PC-9 (cell line): ENCODE results near the gene HPSE. TPM values are rescaled to one million over a fixed set of nuclear protein-coding genes. Genes with fewer than 3 reads are reported as not detected.

ENCODE experiments used
- BruUV-seq: library from RNA; stranded (reverse); fragments of 400-500 nt; replicated peaks from 2 replicates; lab custom pipeline; 2021; lab: Mats Ljungman, UMichigan
- CTCF ChIA-PET: fragments of 300-600 bp; sonication (Branson Sonifier 250); formaldehyde crosslinking; loops from one replicate; lab custom pipeline; 2022; ENCODE audit warnings: antibody characterized with exemption; lab: Charles Lee
- POLR2A ChIA-PET: fragments of 300-600 bp; sonication (Branson Sonifier 250); formaldehyde crosslinking; loops from one replicate; lab custom pipeline; 2022; ENCODE audit warnings: antibody characterized with exemption; ENCODE audit not compliant: unreplicated experiment; lab: Charles Lee
- DNase-seq, 2 experiments: peaks; one replicate each; pipeline versions ENCODE4 v3.0.0 to v3.0.0-alpha.2; 2015 to 2022; ENCODE audit warnings: mixed read lengths in 1 of 2
- H2AFZ ChIP-seq: fragments of 200-600 bp; sonication (generic); 2 replicates; pipeline ENCODE4 v1.8.1; 2017; ENCODE audit warnings: antibody characterized with exemption
- H3F3A ChIP-seq: fragments of 200-600 bp; sonication (generic); 2 replicates; pipeline ENCODE4 v1.8.1; 2017; ENCODE audit warnings: antibody characterized with exemption, mild to moderate bottlenecking, low read depth; ENCODE audit not compliant: insufficient read depth
- H3K27ac ChIP-seq: fragments of 200-600 bp; sonication (generic); 2 replicates; pipeline ENCODE4 v1.6.1; 2016; ENCODE audit warnings: mixed run types
- H3K27me3 ChIP-seq: fragments of 200-600 bp; sonication (generic); 2 replicates; pipeline ENCODE4 v1.6.1; 2016; ENCODE audit warnings: low read depth, mixed run types; ENCODE audit not compliant: insufficient read depth
- H3K36me3 ChIP-seq: fragments of 200-600 bp; sonication (generic); 2 replicates; pipeline ENCODE4 v1.6.1; 2016; ENCODE audit warnings: low read depth, mixed run types
- H3K4me1 ChIP-seq: fragments of 200-600 bp; sonication (generic); replicated peaks from 2 replicates; pipeline ENCODE4 v1.6.1; 2016; ENCODE audit warnings: mixed run types; ENCODE audit not compliant: insufficient read depth
- H3K4me2 ChIP-seq: fragments of 200-600 bp; sonication (generic); 2 replicates; pipeline ENCODE4 v1.6.1; 2017; ENCODE audit warnings: mixed run types
- H3K4me3 ChIP-seq: fragments of 200-600 bp; sonication (generic); 2 replicates; pipeline ENCODE4 v1.6.1; 2016; ENCODE audit warnings: mixed run types
- H3K79me2 ChIP-seq: fragments of 200-600 bp; sonication (generic); 2 replicates; pipeline ENCODE4 v1.6.1; 2017; ENCODE audit warnings: low read depth, mixed run types
- H3K9me2 ChIP-seq: fragments of 200-600 bp; sonication (generic); 2 replicates; pipeline ENCODE4 v1.8.1; 2017; ENCODE audit warnings: mild to moderate bottlenecking; ENCODE audit not compliant: insufficient read depth
- H3K9me3 ChIP-seq: fragments of 200-600 bp; sonication (generic); 2 replicates; pipeline ENCODE4 v1.8.1; 2016; ENCODE audit warnings: low read depth; ENCODE audit not compliant: insufficient read depth
- H4K20me1 ChIP-seq: fragments of 200-600 bp; sonication (generic); 2 replicates; pipeline ENCODE4 v1.8.1; 2017; ENCODE audit not compliant: insufficient read depth
- CTCF ChIP-seq: fragments of 200-600 bp; sonication (generic); conservative IDR thresholded peaks from 2 replicates; pipeline ENCODE4 v1.6.1; 2017; ENCODE audit warnings: mixed run types, antibody characterized with exemption, mild to moderate bottlenecking, moderate library complexity
- EZH2 ChIP-seq: fragments of 200-600 bp; sonication (generic); IDR thresholded peaks from 2 replicates; pipeline ENCODE4 v1.8.0; 2017; ENCODE audit warnings: antibody characterized with exemption, low read depth
- intact Hi-C: fragments of 100-400 bp; cut with micrococcal nuclease; formaldehyde crosslinking; loops from one replicate; pipeline ENCODE4 v1.10.0; 2022; ENCODE audit not compliant: unreplicated experiment
- total RNA-seq: library from RNA; stranded (reverse); gene quantifications from 2 replicates; pipeline ENCODE4 v1.2.3, GENCODE V29; 2021

HPSE gene
- total RNA-seq, 1 experiment from 2014 or later: 4.4 TPM

GRCh38 chr4:83283181-83283580 lies 51.5 kb downstream of the HPSE start:
- Histone ChIP-seq H3K79me2 (peaks cover 33% of the 10 kb centered on the region), H3K36me3 (no peaks in the 10 kb centered on the region), H3K4me1 (peaks cover 24% of the 10 kb centered on the region), H3K4me2 (peak overlapping the region; percentile 78), H3K9me3 (no peaks in the 10 kb centered on the region), H3K27me3 (no peaks in the 10 kb centered on the region), H3K4me3 (peak overlapping the region; percentile 60; the same call in 1 of the 2 replicates), H4K20me1 (no peaks in the 10 kb centered on the region), H3F3A (0 out of 2 replicates have a peak, but pooled peaks cover 8% of the 10 kb centered on the region), H3K27ac (no peak overlapping the region), H2AFZ (no peak overlapping the region), H3K9me2 (no peaks in the 10 kb centered on the region)
- intact Hi-C loops: loop anchor here (5.0 kb wide), 2 partner anchors 359 to 386 kb away; no protein-coding TSS in a partner anchor
- DNase-seq: no peak
- BruUV-seq: no TSS peak
- ChIA-PET POLR2A (interaction anchor here (0.6 kb wide), 1 partner anchor 248 kb away, joined by 3 read pairs; the partner anchor contains the start of gene COPS4), CTCF (interaction anchor here (0.7 to 1.2 kb wide), 2 partner anchors 341 to 431 kb away, joined by 3 to 5 read pairs; no protein-coding TSS in a partner anchor)
- TF ChIP-seq EZH2 (no peak), CTCF (no peak)

GRCh38 chr4:83282049-83282535 lies 52.6 kb downstream of the HPSE start:
- no peaks in the 10 kb centered on the region for H4K20me1 ChIP-seq
- 0 out of 2 replicates have a peak overlapping the region, but pooled peaks have one; percentile 25 for H3K4me3 ChIP-seq
- no peaks in the 10 kb centered on the region for H3K27me3 ChIP-seq
- ChIA-PET CTCF (interaction anchor here (0.6 to 0.8 kb wide), 4 partner anchors 31 to 351 kb away, joined by 3 to 5 read pairs (median 3); partner anchors contain the start of gene COPS4), POLR2A (interaction anchor here (0.5 to 0.7 kb wide), 2 partner anchors 224 to 937 kb away, joined by 3 to 5 read pairs; no protein-coding TSS in a partner anchor)
- BruUV-seq: no TSS peak
- no peaks in the 10 kb centered on the region for H3K9me3 ChIP-seq
- intact Hi-C loops: loop anchor here (5.0 kb wide), 2 partner anchors 360 to 385 kb away; no protein-coding TSS in a partner anchor
- no peak overlapping the region for H2AFZ ChIP-seq
- peaks cover 24% of the 10 kb centered on the region for H3K4me1 ChIP-seq
- 0 out of 2 replicates have a peak, but pooled peaks cover 8% of the 10 kb centered on the region for H3F3A ChIP-seq
- peak; percentile 13 to 50 for DNase-seq
- no peaks in the 10 kb centered on the region for H3K9me2 ChIP-seq
- TF ChIP-seq CTCF (peak; percentile 76), EZH2 (no peak)
- H3K4me2 ChIP-seq: peak overlapping the region; percentile 78
- peaks cover 33% of the 10 kb centered on the region for H3K79me2 ChIP-seq
- H3K36me3 ChIP-seq: no peaks in the 10 kb centered on the region
- no peak overlapping the region for H3K27ac ChIP-seq

GRCh38 chr4:83281307-83281706 lies 53.3 kb downstream of the HPSE start:
- H3K4me3 ChIP-seq: no peak overlapping the region
- POLR2A ChIA-PET: no interaction called here
- H3K4me1 ChIP-seq: peaks cover 24% of the 10 kb centered on the region

More at GRCh38 chr4:83281307-83281706, 53.3 kb downstream of the HPSE start:
- H3F3A ChIP-seq: 0 out of 2 replicates have a peak, but pooled peaks cover 8% of the 10 kb centered on the region
- no TSS peak for BruUV-seq
- peaks cover 33% of the 10 kb centered on the region for H3K79me2 ChIP-seq
- intact Hi-C loops: loop anchor here (5.0 kb wide), 2 partner anchors 361 to 384 kb away; no protein-coding TSS in a partner anchor
- H3K27me3 ChIP-seq: no peaks in the 10 kb centered on the region
- no peak for DNase-seq
- TF ChIP-seq CTCF: no peak
- no peak for TF ChIP-seq EZH2
- H3K9me2 ChIP-seq: no peaks in the 10 kb centered on the region
- H3K9me3 ChIP-seq: no peaks in the 10 kb centered on the region
- H3K36me3 ChIP-seq: no peaks in the 10 kb centered on the region
- CTCF ChIA-PET: interaction anchor here (0.6 kb wide), 1 partner anchor 171 kb away, joined by 3 read pairs; no protein-coding TSS in a partner anchor
- H2AFZ ChIP-seq: no peak overlapping the region
- no peak overlapping the region for H3K27ac ChIP-seq
- H3K4me2 ChIP-seq: peak overlapping the region; percentile 78; the same call in 1 of the 2 replicates
- no peaks in the 10 kb centered on the region for H4K20me1 ChIP-seq
